GM18858 (cell line): Measurements from ENCODE around the gene A1BG.
A peak's percentile ranks its signal among the peaks of the same experiment; 100 is the strongest.
"Not testable (repeated sequence)": the region's sequence is repeated elsewhere in the genome, so short reads cannot be mapped to it uniquely, and the experiment has no call there.

Source experiments
- ATAC-seq: cut with Tn5 transposase; IDR thresholded peaks from one replicate; pipeline ENCODE4 v1.9.1; 2021; ENCODE audit not compliant: unreplicated experiment

The A1BG gene

DNA sequence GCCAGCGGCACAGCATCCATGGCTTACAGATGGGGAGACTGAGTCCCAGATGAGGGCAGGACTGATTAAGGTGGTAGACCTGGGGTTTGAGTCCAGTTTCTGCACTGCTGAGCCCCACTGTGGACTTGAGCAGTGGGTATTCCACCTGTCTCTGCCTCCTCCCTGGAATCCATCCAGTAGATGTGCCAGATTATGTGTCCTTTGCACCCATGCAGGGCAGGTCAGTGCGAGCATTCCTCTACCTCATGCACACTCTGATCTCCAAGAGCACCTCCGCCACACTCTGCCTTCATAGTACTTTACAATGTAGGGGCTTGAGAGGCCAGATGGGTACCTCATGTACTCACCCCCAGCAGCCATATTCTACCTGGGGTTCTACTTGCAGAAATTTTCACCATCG is 16.5 kb downstream of the A1BG start:
- no peak for ATAC-seq

- ATAC-seq: no peak
These were observed 17.1 kb downstream of the A1BG start for GRCh38 chr19:58336216-58336615.

GRCh38 chr19:58335630-58336029 is 17.7 kb downstream of the A1BG start:
- ATAC-seq: no peak

GRCh38 chr19:58334691-58335249 is 18.5 kb downstream of the A1BG start:
- ATAC-seq: no peak

GRCh38 chr19:58332697-58333096 is 20.6 kb downstream of the A1BG start:
- ATAC-seq: no peak

GRCh38 chr19:58330458-58330857 is 22.8 kb downstream of the A1BG start:
- ATAC-seq: no peak

DNA sequence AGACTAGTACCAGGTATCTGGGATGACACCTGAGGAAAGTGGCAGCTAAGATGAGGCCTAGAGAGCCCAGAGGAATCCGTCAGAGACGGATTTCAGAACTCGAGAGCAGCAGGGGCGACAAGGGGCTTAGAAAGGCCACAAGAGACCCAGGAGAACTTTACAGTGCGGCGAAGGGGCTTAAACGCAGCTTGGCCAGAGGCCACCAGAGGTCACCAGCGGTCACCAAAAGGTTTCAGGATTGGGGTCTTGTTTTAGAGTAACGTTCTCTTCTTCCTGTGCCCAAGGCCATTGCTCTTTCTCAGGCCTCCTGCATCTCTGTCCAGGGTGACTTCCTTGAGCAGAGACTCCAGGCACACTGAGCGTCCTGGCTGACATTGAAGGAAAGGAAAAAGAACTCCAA is 24.3 kb downstream of the A1BG start:
- no peak for ATAC-seq

DNA sequence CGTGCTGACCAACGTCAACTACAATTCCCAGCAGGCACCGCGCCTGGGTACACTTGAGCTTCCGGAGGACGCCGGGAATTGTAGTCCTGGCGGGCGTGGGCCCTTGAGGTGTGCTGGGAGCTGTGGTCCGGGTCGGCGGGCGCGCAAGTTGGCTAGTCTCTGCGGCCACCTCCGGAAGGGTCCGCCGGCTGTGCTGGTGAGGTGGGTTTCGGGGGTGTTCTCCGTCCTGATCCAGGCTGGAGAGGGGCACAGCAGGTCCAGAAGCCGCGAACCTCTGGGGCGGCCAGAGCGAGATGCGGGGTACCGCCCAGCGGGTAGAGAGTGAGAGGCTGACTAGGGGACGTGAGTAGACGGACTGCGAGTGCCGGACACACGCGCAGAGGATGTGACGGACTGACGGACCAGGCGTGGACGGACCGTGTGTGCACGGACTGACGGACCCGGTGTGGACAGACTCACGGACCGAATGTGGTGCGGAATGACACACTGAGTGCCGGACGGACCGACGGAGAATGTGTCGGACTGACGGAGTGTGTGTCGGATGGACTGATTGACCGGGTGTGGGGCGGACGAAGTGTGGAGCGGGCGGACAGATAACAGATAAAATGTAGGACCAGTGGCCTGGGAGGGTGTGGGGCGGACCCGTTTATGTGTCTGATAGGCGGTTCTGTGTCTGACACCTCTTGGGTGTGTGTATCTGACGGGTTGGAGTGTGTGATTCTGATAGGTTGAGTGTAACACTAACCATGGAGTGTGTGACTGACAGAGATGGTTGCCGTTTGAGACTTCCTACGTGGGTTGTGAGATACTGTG is 26.2 kb downstream of the A1BG start, which contains the start of gene ZSCAN22:
Gene ZSCAN22 (plus strand): TSS at position 81 of the 813 bp plus-strand sequence. CDS start 7,809 bp downstream, outside the sequence.
- ATAC-seq: peak; percentile 61

- ATAC-seq: no peak
These were observed 26.8 kb downstream of the A1BG start for GRCh38 chr19:58326501-58326913.

DNA sequence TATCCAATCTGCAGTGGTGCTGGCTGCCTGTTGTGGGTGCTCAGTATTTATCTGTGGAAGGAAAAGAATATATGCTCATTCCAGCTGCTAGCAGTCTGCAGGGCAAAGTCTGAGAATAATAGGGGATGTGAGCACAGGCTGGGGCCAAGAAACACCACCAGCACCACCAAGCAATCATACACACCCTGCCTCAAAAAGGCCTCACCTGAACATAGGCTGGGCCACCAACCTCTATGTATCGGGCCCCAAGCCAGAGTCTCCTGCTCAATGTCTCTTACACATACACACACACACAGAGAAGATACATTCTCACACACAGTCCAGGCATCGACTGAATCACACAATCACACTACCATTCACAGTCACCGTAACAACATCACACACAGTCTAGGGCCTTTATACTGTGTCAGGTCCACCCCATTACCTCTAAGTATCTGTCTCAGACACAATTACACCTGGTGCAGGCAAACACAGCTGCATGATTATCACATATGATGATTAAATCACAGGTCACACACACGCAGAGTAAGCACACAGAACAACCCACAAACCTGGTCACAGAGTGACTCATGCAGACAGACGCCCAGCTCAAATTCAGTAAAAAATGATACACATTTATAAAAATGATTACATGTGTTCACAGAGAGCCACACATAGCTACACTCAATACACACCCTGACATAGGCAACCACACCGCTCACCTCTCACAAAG is 27.8 kb downstream of the A1BG start:
- ATAC-seq: no peak

DNA sequence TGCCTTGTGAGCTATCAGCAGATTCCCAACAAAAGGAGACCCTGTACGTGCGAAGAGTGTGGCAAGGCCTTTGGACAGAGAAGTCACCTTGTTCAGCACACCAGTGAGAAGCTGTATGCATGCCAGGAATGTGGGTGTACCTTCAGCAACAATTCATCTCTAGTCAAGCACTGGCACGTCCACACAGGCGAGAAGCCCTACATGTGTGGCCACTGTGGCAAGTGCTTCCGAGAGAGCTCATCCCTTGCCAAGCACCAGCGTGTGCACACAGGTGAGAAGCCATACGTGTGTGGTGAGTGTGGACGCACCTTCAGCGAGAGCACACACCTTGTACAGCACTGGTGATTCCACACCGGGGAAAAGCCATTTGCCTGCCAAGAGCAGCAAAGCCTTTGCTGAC is 34.1 kb downstream of the A1BG start:
- ATAC-seq: no peak

DNA sequence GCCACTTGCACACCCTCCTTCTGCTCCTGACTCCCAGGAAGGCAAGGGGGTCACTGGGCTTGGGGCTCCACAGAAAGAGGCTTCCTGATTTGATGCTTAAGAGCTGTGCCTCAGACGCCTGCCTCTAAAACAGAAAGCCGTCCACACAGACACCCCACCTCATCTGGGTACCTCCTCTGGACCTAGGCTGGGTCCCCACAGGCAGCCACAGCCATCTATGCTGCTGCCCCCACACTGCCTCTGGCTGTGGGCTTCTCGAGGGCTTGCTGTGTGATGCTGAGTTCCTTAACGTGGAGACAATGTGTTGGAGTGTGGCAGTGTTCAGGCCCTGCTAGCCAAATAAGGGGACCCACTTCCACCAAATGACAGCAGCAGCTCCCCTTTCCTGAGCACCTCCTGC is 35.0 kb downstream of the A1BG start:
- ATAC-seq: no peak

GRCh38 chr19:58317476-58318072 is 35.7 kb downstream of the A1BG start:
- no peak for ATAC-seq

DNA sequence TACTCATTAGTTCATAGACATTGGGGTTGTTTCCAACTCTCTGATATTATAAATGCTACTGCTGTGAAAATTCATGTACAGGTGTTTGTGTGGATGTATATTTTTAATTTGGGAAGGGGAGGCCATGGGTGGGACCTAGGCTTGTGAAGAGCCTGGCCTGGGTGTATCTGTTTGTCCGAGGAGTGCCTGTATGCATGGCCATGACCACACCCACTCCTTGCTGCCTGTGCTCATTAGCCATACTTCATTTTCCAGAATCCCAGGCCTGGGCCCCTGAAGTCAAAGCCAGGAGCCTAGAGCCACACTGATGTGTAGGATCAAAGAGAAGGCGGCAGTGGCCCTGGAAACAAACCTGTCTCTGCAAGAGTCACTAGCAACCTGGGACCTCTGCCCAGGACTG is 37.7 kb downstream of the A1BG start:
- ATAC-seq: no peak

GRCh38 chr19:58311345-58311865 is 41.9 kb downstream of the A1BG start:
- ATAC-seq: no peak

DNA sequence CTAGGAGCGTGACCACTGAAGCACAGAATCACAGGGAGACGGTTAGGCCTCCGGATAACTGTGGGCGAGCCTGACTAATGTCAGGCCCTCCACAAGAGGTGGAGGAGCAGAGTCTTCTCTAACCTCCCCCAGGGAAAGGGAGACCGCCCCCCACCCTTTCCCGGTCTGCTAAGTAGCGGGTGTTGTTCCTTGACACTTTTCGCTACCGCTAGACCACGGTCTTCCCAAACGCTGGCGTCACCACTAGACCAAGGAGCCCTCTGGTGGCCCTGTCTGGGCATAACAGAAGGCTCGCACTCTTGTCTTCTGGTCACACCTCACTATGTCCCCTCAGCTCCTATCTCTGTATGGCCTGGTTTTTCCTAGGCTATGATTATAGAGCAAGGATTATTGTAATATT is 42.6 kb downstream of the A1BG start:
- ATAC-seq: not testable (repeated sequence)

DNA sequence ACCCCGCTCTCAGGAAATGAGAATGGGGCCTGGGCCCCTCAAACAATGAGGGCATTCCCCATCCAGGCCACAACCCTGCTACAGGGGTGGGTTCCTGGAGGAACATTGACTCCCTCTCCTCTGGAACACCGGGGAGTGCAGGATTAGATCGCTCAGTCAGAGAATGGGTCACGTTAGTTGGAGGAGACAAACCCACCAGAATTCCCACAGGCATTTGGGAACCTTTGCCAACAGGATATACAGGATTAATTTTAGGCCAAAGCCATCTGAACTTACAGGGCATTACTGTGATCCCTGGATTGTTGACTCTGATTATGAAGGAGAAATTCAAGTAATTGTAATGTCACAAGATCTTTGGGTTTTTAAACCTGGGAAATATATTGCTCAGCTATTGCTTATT is 45.6 kb downstream of the A1BG start:
- ATAC-seq: no peak

GRCh38 chr19:58305932-58306323 is 47.4 kb downstream of the A1BG start:
- no peak for ATAC-seq

GRCh38 chr19:58305065-58305931 is 48.0 kb downstream of the A1BG start, which contains the start of gene ERVK3-1:
Gene ERVK3-1, plus strand, starts transcription at chr19:58305377. Its CDS starts 6,792 bp downstream, at chr19:58312169.
- ATAC-seq: peak; percentile 86

GRCh38 chr19:58304748-58305064 is 48.6 kb downstream of the A1BG start:
- no peak for ATAC-seq
